ENCODE measurements around the gene ZNF837.

The ZNF837 gene

DNA sequence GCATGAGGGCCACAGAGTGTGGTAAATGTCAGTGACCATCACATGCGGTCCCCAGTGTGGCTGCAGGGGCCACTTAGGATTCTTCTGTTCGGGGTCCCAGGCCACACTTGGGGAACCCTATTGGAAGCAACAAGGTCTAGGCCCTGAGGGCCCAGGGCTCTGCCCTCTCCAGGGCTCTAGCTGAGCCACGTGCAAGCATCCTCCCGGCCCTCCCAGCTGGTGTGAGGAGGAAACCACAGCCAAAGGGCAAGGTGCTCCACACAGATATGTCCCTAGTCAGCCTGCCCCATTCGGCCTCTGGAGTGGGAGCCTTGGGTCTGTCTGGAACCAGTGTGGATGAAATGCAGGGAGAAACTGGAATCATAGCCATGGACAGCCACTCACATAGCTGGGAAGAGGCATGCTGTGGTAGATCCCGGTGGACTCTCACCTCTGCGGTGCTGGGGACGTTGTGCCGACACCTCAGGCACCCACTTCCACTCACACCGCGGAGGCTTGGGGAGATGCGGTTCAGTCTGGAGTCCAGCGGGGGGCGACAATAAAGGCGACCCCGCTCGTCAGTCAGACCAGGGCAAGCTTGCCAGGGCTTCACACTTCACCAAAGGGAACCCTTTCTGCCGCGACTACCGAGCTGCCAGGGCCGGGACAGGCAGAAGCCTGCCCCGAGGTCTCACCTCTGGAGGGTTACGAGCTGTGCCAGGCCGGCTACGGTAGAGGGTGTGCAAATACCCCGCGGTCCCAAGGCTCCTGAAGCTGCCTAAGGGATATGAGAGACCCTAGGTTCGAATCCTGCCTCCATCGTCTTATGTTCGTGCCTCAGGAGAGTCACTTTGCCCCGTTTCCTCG lies 14.0 kb downstream of the ZNF837 start:
- CTCF ChIA-PET: no interaction called here

DNA sequence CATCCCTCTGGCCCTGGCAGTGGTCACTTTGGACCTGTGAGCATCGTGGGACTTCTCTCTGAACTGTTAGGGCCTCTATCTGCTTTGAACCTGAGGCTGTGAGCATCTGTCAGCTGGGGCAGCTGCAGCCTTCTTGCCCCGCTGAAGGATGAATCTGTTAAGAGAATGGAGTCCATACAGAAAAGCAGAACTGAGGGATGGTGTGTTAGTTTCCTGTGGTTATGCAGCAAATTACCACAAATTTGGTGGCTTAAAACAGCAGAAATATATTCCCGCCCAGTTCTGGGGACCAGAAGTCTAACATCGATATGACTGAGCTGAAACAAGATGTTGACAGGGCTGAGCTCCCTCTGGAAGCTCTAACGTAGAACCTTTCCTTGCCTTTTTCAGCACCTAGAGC lies 16.7 kb downstream of the ZNF837 start:
- no peak overlapping the region for H3K4me3 ChIP-seq (ENCODE audit: low read depth, low read length)
- CTCF ChIA-PET: interaction anchor here (1.5 kb wide), 1 partner anchor 9 kb away, joined by 7 read pairs; no protein-coding TSS in a partner anchor
- TF ChIP-seq, protein P1, sequence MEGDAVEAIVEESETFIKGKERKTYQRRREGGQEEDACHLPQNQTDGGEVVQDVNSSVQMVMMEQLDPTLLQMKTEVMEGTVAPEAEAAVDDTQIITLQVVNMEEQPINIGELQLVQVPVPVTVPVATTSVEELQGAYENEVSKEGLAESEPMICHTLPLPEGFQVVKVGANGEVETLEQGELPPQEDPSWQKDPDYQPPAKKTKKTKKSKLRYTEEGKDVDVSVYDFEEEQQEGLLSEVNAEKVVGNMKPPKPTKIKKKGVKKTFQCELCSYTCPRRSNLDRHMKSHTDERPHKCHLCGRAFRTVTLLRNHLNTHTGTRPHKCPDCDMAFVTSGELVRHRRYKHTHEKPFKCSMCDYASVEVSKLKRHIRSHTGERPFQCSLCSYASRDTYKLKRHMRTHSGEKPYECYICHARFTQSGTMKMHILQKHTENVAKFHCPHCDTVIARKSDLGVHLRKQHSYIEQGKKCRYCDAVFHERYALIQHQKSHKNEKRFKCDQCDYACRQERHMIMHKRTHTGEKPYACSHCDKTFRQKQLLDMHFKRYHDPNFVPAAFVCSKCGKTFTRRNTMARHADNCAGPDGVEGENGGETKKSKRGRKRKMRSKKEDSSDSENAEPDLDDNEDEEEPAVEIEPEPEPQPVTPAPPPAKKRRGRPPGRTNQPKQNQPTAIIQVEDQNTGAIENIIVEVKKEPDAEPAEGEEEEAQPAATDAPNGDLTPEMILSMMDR (IDR thresholded peaks at IDR 0.05; ENCODE audit: insufficient read depth, low read length, missing control alignments): no peak
- no peak for DNase-seq (ENCODE audit: low read depth, low spot score)
- POLR2A ChIA-PET: interaction anchor here (1.2 kb wide), 1 partner anchor 16 kb away, joined by 5 read pairs; no protein-coding TSS in a partner anchor

More for the DNA sequence above, 14.0 kb downstream of the ZNF837 start:
- POLR2A ChIA-PET: no interaction called here
- no peak for DNase-seq (ENCODE audit: low read depth, low spot score)
- TF ChIP-seq, protein P1 (IDR thresholded peaks at IDR 0.05; ENCODE audit: insufficient read depth, low read length, missing control alignments): no peak
- no peak overlapping the region for H3K4me3 ChIP-seq (ENCODE audit: low read depth, low read length)

DNA sequence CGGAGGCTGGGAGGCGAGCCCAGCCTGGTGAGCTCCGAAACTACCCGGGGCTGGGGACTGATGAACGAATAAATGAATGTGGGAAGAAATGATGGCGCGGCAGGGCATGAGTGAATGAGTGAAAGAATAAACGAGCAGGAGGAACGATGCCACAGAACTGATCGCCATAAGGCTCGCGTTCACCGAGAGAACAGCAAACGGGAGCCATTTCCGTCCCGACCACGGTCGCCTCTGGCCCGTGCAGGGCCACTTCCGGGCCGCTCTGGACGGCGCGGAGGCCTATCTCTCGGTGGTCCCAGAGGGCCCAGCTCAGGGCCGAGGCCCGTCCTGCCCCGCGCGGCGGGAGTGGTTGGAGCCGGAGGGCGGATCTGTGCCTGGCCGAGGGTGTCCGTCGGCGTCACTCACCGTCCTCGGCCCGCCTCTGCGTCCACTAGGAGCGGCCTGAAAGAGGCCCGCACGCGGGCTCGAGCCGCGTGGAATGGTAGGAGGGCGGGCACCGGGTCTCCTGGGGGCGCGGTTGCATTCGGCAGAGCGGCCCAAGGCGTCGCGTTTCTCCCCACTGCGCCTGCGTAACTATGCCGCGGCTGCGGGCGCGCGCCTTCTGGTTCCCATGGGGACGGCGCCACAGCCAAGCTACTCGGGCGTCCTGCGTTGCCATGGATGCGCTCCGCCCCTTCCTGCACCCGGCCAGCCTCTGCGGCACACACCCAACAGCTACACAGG lies 18.4 kb downstream of the ZNF837 start, which contains the start of gene ZNF497:
Gene ZNF497 (minus strand): TSS at position 480 of the 723 bp plus-strand sequence. CDS start 5,116 bp downstream, outside the sequence.
- POLR2A ChIA-PET: interaction anchor here (0.6 to 1.4 kb wide), 11 partner anchors 11 to 197 kb away, joined by 3 to 22 read pairs (median 3); partner anchors contain the start of genes ZBTB45, ZNF584, ZNF8 and ZSCAN22
- CTCF ChIA-PET: interaction anchor here (0.8 to 1.4 kb wide), 3 partner anchors 11 to 17 kb away, joined by 3 to 4 read pairs (median 3); no protein-coding TSS in a partner anchor
- peak; percentile 66 for DNase-seq (ENCODE audit: low read depth, low spot score)
- TF ChIP-seq, protein P1 (IDR thresholded peaks at IDR 0.05; ENCODE audit: insufficient read depth, low read length, missing control alignments): peak; percentile 2
- peak within 1 kb of the TSS; percentile 67 for H3K4me3 ChIP-seq (ENCODE audit: low read depth, low read length)

DNA sequence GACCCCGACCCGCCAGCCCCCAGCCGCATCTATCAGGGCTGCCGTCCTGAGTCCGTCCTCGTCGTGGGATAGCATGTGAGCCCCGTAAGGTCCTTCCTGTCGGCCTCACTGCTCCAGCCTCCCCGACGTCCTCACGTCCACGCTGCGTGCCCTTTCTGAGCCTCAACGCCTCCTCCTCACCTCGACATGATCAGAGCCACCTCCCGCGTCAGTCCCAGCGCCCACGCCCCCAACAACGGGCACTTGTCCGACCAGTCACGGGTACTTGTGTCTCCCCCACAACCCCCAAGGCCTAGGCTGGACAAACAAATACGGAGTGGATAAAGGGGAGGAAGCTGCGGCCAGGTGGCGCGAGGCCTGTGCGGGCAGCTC lies 18.9 kb downstream of the ZNF837 start:
- TF ChIP-seq, protein P1 (IDR thresholded peaks at IDR 0.05; ENCODE audit: insufficient read depth, low read length, missing control alignments): no peak
- peak overlapping the region; percentile 67 for H3K4me3 ChIP-seq (ENCODE audit: low read depth, low read length)
- DNase-seq (ENCODE audit: low read depth, low spot score): no peak
- ChIA-PET POLR2A (interaction anchor here (0.7 to 1.4 kb wide), 6 partner anchors 10 to 198 kb away, joined by 3 to 22 read pairs (median 3); partner anchors contain the start of gene ZSCAN22), CTCF (interaction anchor here (1.3 to 1.4 kb wide), 2 partner anchors 12 to 13 kb away, joined by 3 to 4 read pairs; no protein-coding TSS in a partner anchor)

DNA sequence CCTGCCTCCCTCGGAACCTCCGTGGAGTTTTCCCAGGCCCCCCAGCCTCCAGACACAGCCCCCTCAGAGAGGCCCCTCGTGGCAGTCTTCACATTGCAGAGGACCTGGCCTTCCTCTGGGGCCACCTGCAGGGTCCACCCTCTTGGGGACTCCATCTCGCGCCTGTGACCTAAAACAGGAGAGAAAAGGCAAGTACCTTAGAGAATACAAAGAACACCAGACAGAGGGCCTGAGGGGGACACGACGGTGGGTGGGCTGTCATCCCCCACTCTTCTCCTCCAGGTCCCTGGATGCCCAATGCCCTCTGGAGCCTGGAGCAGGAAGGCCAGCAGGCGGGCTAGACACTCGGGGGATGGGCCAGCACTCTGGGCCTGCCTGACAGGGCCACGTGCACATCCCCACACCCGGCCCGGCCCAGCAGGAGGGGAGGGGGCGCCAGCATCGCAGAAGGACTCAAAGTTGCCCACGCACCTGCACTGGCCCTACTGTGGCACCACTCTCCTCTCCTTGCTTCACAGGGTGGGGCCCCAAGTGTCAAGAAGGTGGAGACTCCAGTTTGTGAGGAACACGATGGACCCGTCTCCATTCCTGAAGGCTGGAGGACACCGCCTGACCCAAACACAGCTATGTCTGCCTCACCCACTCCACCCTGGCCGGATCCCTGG lies 23.2 kb downstream of the ZNF837 start:
- TF ChIP-seq, protein P1 (IDR thresholded peaks at IDR 0.05; ENCODE audit: insufficient read depth, low read length, missing control alignments): no peak
- CTCF ChIA-PET: no interaction called here
- POLR2A ChIA-PET: interaction anchor here (1.1 to 1.2 kb wide), 2 partner anchors 8 to 11 kb away, joined by 4 to 8 read pairs; no protein-coding TSS in a partner anchor
- no peak overlapping the region for H3K4me3 ChIP-seq (ENCODE audit: low read depth, low read length)
- no peak for DNase-seq (ENCODE audit: low read depth, low spot score)
